Thymus (tissue), 11 donors: ENCODE data around the gene DAND5. TPM values are rescaled to one million over a fixed set of nuclear protein-coding genes. Genes with fewer than 3 reads are reported as not detected.

ENCODE experiments used
- DNase-seq, 9 donors: peaks; one replicate each; pipeline ENCODE4 v3.0.0-alpha.2; 2013; ENCODE audit warnings: low spot score in 9 of 9, low read depth in 6 of 9, missing footprints in 1 of 9
- H3K27ac ChIP-seq, 2 donors: one replicate each; pipeline ENCODE4 v1.5.1; 2013; ENCODE audit warnings: control low read depth in 1 of 2, low read depth in 1 of 2, low read length in 1 of 2, mild to moderate bottlenecking in 1 of 2, moderate library complexity in 1 of 2
- H3K27me3 ChIP-seq, 2 donors: one replicate each; pipeline ENCODE4 v1.5.1; 2013; ENCODE audit warnings: low read length in 1 of 2; ENCODE audit not compliant: control insufficient read depth in 2 of 2, insufficient read depth in 1 of 2
- H3K36me3 ChIP-seq, 2 donors: one replicate each; pipeline ENCODE4 v1.5.1; 2013; ENCODE audit warnings: low read length in 1 of 2, mild to moderate bottlenecking in 1 of 2, moderate library complexity in 1 of 2; ENCODE audit not compliant: control insufficient read depth in 2 of 2, insufficient read depth in 2 of 2
- H3K4me1 ChIP-seq, 2 donors: one replicate each; pipeline ENCODE4 v1.5.1; 2013; ENCODE audit warnings: low read length in 2 of 2; ENCODE audit not compliant: control insufficient read depth in 2 of 2, insufficient read depth in 2 of 2
- H3K4me3 ChIP-seq, 2 donors: one replicate each; pipeline ENCODE4 v1.5.1; 2013; ENCODE audit warnings: low read length in 2 of 2, control low read depth in 1 of 2, mild to moderate bottlenecking in 1 of 2
- H3K9me3 ChIP-seq, 2 donors: one replicate each; pipeline ENCODE4 v1.5.1; 2013; ENCODE audit warnings: low read length in 1 of 2, mild to moderate bottlenecking in 1 of 2; ENCODE audit not compliant: control insufficient read depth in 2 of 2, insufficient read depth in 1 of 2
- WGBS: extraction: QIAGEN DNeasy Blood & Tissue Kit; methylation state at CpG from one replicate; pipeline ENCODE4 v1.1.7; 2013; 5-methylcytosine and 5-hydroxymethylcytosine counted together
- polyA plus RNA-seq: library from polyadenylated mRNA; stranded (reverse); fragments of 200-250 nt; gene quantifications from one replicate; pipeline ENCODE4 v1.2.3, GENCODE V29; 2013
- total RNA-seq: library from RNA; stranded (reverse); fragments of 120-200 nt; gene quantifications from one replicate; pipeline ENCODE4 v1.2.4, GENCODE V29; 2013
- donor health status: healthy.

DAND5 gene
- total and polyA plus RNA-seq, 2 donors = 0.09 TPM

- peak overlapping the region in 1 of 2 donors; percentile 81 for H3K27ac ChIP-seq
These were observed 25.2 kb upstream of the DAND5 start for GRCh38 chr19:12944104-12944674.

GRCh38 chr19:12945479-12946091, 23.8 kb upstream of the DAND5 start, which contains the start of gene RAD23A:
RAD23A (plus strand) TSS chr19:12945862; CDS start chr19:12945949, 87 bp downstream.
- Histone ChIP-seq H3K27ac (peak within 1 kb of the TSS; percentile 81 to 98), H3K27me3 (peaks cover 0 to 3% of the 10 kb centered on the region in 2 donors), H3K9me3 (no peaks in the 10 kb centered on the region), H3K4me1 (peaks cover 5 to 52% of the 10 kb centered on the region in 2 donors), H3K36me3 (peaks cover 71 to 81% of the 10 kb centered on the region in 2 donors), H3K4me3 (peak within 1 kb of the TSS; percentile 65 to 88)
- DNase-seq = peak; percentile 90 to 98 (median 95)
- WGBS = 1% methylated on average over 62 of the region's 62 CpGs

More at GRCh38 chr19:12944104-12944674, 25.2 kb upstream of the DAND5 start:
- no peak for DNase-seq
- Histone ChIP-seq H3K9me3 (no peaks in the 10 kb centered on the region), H3K4me3 (no peak overlapping the region), H3K27me3 (peaks cover 0 to 3% of the 10 kb centered on the region in 2 donors), H3K4me1 (peaks cover 19 to 65% of the 10 kb centered on the region in 2 donors), H3K36me3 (peaks cover 66 to 82% of the 10 kb centered on the region in 2 donors)
- WGBS = 93% methylated on average over 2 of the region's 2 CpGs

GRCh38 chr19:12946092-12946721, 23.2 kb upstream of the DAND5 start:
- H3K4me3 ChIP-seq = peak overlapping the region; percentile 65 to 88
- H3K9me3 ChIP-seq = no peaks in the 10 kb centered on the region
- H3K36me3 ChIP-seq = peaks cover 71 to 80% of the 10 kb centered on the region in 2 donors
- peaks cover 0 to 46% of the 10 kb centered on the region in 2 donors for H3K4me1 ChIP-seq
- H3K27ac ChIP-seq = peak overlapping the region; percentile 76 to 98
- WGBS = 2% methylated on average over 40 of the region's 40 CpGs
- DNase-seq = peak in 1 of 9 donors; percentile 45
- H3K27me3 ChIP-seq = peaks cover 0 to 3% of the 10 kb centered on the region in 2 donors

DNA sequence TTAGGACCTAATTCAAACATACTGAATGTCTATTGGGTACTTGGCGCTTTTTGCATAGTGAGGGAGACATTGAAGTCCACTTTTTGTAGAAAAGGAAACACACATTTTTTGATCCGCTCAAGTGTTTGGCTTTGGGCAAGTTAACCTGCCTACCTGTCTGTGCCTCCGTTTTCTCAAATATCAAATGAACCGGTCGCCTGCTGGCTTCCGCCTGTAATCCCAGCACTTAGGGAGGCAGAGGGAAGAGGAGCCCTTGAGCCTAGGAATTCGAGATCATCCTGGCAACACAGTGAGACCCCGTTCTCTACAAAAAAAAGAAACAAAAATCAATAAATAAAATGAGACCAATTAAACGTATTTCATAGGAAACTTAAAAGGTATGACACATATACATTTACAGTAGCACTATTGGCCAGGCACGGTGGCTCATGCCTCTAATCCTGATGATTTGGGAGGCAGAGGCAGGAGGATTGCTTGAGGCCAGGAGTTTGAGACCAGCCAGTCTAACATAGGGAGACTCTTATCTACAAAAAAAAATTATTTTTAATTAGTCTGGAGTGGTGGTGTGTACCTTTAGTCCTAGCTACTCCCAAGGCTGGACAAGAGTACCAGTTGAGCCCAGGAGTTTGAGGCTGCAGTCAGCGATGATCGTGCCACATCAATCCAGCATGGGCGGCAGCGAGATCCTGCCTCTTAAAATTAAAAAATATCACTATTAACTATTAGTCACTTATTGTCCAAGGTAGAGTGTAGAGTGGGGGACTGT, 22.5 kb upstream of the DAND5 start:
- peaks cover 0 to 41% of the 10 kb centered on the region in 2 donors for H3K4me1 ChIP-seq
- peaks cover 71 to 78% of the 10 kb centered on the region in 2 donors for H3K36me3 ChIP-seq
- 91% methylated on average over 14 of the region's 14 CpGs for WGBS

DNA sequence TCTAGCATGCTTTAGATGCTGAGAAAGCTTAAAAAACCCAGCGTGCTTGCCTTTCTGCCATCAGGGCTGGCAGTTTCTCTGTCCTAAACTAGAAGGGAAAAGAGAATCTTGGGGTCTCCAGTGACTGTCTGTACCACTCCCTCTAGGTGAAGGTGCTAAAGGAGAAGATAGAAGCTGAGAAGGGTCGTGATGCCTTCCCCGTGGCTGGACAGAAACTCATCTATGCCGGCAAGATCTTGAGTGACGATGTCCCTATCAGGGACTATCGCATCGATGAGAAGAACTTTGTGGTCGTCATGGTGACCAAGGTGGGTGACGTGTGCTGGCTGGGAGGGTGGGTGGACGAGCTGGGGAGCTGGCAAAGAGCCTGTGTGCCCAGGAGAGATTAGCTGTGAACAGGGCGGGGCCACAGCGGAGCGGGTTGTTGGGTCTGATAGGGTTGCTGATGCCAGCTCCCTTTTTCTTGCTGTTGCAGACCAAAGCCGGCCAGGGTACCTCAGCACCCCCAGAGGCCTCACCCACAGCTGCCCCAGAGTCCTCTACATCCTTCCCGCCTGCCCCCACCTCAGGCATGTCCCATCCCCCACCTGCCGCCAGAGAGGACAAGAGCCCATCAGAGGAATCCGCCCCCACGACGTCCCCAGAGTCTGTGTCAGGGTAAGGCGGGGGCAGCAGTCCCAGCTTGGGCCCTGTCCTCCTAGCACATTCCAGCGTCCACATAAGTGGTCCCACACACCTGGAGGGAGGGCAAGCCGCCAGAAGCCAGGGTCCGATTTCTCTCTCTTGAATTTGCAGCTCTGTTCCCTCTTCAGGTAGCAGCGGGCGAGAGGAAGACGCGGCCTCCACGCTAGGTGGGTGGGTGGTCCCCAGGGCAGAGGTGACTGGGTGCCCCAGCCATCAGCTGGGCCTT, 21.4 kb upstream of the DAND5 start:
- no peaks in the 10 kb centered on the region for H3K9me3 ChIP-seq
- WGBS = 97% methylated on average over 28 of the region's 28 CpGs
- no peak overlapping the region for H3K27ac ChIP-seq
- no peak overlapping the region for H3K4me3 ChIP-seq
- peaks cover 0 to 35% of the 10 kb centered on the region in 2 donors for H3K4me1 ChIP-seq
- peaks cover 0 to 3% of the 10 kb centered on the region in 2 donors for H3K27me3 ChIP-seq
- no peak for DNase-seq
- H3K36me3 ChIP-seq = peaks cover 75 to 77% of the 10 kb centered on the region in 2 donors

More for the DNA sequence above, 22.5 kb upstream of the DAND5 start:
- no peaks in the 10 kb centered on the region for H3K9me3 ChIP-seq
- H3K27ac ChIP-seq = peak overlapping the region in 1 of 2 donors; percentile 76
- no peak for DNase-seq
- peaks cover 0 to 3% of the 10 kb centered on the region in 2 donors for H3K27me3 ChIP-seq
- H3K4me3 ChIP-seq = peak overlapping the region; percentile 65 to 88

GRCh38 chr19:12948612-12949362, 20.6 kb upstream of the DAND5 start:
- Histone ChIP-seq H3K27ac (no peak overlapping the region), H3K4me1 (peaks cover 0 to 31% of the 10 kb centered on the region in 2 donors), H3K36me3 (peaks cover 76 to 77% of the 10 kb centered on the region in 2 donors), H3K4me3 (no peak overlapping the region), H3K9me3 (no peaks in the 10 kb centered on the region), H3K27me3 (no peaks in the 10 kb centered on the region)
- WGBS = 98% methylated on average over 30 of the region's 30 CpGs
- no peak for DNase-seq

GRCh38 chr19:12949363-12950283, 19.8 kb upstream of the DAND5 start:
- no peak for DNase-seq
- Histone ChIP-seq H3K4me1 (peaks cover 0 to 29% of the 10 kb centered on the region in 2 donors), H3K27ac (no peak overlapping the region), H3K9me3 (no peaks in the 10 kb centered on the region), H3K36me3 (peaks cover 76 to 77% of the 10 kb centered on the region in 2 donors), H3K27me3 (no peaks in the 10 kb centered on the region), H3K4me3 (no peak overlapping the region)
- 97% methylated on average over 16 of the region's 16 CpGs for WGBS
